ENCODE results near the gene CHDH.

The CHDH gene, protein sequence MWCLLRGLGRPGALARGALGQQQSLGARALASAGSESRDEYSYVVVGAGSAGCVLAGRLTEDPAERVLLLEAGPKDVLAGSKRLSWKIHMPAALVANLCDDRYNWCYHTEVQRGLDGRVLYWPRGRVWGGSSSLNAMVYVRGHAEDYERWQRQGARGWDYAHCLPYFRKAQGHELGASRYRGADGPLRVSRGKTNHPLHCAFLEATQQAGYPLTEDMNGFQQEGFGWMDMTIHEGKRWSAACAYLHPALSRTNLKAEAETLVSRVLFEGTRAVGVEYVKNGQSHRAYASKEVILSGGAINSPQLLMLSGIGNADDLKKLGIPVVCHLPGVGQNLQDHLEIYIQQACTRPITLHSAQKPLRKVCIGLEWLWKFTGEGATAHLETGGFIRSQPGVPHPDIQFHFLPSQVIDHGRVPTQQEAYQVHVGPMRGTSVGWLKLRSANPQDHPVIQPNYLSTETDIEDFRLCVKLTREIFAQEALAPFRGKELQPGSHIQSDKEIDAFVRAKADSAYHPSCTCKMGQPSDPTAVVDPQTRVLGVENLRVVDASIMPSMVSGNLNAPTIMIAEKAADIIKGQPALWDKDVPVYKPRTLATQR

DNA sequence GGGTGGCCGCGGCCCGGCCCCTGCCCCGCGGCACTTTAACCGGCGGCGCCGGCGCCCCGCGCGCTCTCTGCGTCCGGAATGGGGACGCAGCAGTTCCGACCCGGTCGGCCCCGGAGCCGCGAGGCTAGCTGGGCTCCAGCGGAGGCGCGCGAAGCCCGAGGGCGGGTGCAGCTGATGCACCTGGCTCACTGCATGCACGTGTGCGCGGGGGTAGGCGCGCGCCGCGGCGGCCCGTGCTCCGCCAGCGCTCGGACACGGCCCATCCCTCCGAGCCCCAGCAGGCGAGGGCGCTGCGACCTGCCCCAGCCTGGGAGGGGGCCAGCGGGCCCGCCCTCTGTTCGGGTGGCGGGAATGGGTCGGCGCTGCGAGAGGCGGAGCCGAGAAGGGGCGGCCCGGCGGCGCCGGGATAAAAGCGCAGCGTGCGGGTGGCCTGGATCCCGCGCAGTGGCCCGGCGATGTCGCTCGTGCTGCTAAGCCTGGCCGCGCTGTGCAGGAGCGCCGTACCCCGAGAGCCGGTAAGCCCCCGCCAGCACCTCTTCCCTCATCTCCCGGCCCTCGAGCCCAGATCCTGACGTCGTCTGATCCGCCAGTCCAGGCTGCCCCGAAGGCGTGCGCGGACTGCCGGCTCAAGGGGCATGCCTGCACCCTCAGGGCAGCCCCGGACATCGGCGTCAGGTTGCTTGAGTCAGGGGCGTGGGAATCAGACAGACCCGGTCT, at the start of gene CHDH, which contains the start of gene IL17RB:
Gene CHDH, minus strand, starts transcription at position 286 of the 717 bp plus-strand sequence. CDS start 22,411 bp downstream, outside the sequence.
Gene IL17RB, plus strand, starts transcription at position 435 of the 717 bp plus-strand sequence. Its CDS starts 21 bp downstream, at position 456.
- DNase-seq = no peak

DNA sequence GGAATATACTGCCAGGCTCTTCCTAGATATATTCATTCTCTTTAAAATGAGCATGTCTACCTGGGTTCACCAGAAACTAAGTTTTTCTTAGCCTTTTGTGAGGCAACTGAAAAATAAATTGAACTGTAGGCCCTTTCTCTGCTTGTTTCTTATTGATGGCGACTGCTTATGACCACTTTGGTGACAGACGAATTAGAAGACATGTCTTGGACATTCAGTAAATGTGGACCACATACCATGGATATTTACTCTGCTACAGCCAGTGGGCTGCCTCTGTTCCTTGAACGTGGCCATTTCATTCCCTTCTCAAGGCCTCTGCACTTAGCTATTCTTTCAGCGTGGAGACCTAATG, 46.0 kb upstream of the CHDH start:
- DNase-seq = no peak

DNA sequence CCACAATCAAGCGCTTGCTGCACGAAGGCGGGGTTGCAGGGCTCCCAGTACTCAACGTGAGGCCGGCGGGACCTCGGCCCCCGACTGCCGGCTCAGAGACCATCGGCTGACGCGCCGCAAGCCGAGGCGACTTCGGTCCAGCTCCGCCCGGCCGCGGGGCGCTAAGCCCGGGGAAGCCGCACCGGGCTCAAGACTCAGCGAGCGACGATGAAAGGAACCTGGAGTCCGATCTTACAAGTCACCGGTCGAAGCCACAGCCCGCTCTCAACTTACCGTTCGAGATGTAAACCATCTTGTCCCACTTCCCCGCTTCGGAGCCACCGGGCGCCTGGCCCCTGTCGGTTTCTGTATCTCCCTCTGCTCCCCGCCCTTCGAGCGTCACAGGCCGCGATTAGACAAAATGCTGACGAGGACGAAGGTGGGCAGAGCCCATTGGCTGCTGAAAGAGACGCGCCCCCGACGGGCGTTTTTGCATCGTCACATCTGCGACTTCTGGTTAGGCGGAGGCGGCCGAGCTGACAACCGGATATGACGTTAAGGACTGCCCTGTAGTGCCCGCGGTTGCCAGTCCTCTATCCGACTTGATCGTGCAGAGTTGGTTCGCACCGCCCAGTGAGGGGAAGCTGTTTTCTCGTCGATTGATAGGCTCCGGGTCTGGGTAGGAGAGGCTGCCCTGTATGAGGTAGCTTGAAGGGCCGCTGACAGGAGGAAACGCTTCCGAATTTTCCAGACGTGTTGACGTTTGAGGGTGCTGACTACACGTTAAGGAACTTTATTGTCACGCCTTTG, 45.5 kb upstream of the CHDH start, which contains the start of gene SELENOK:
Gene SELENOK, minus strand, starts transcription at position 363 of the 789 bp plus-strand sequence.
- peak; percentile 99 for DNase-seq

DNA sequence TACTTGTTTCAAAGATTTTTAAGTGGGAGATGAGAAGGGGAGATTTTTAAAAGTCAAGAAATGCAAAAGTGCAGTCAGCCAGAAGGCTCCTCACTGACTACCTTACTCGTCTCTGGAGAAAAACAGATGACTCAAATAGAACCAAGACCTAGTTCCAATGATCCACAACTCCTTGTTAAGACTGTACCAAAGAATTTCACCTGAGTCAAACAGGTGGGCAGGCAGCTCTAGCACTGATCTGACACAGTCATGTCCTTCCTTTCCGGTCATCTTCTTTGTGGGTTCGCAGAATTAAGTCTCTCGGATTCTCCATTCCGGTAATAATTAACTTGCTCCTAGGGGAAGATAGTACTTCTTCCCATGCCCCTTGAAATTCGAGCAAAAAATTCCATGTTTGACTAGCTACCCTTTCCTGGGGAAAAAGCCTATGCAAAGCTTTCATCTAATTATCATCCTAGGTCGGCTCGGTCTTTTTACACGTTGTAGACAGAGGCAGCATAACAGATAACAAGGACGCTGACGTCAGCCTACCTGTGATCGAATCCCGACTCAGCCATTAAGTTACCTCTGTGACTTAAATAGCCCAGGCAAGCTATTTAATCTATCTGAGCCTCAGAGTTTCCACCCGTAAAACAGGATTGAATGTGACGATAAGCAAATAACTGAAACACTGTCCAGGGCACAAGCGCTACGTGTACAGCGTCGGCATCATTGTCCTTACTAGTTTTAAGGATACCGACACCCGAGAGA, 44.7 kb upstream of the CHDH start:
- peak; percentile 73 for DNase-seq

DNA sequence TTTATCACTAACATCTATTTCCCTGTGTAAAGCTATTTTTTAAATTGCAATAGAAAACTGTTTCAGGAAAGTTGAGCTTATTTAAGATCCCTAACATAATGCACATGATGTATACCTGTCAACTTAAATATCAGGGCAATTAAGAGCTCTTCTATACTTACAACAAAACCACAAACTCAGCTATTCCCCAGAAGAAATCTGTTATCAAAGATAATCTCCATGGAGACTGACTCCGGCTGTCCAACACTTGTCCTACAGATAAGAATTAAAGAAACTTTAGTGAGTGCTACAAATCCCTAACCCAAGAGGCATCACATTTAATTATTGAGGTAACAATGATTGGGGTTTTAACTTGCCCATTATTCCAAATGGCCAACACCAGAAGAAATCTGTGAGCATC, 42.0 kb upstream of the CHDH start:
- DNase-seq = no peak

DNA sequence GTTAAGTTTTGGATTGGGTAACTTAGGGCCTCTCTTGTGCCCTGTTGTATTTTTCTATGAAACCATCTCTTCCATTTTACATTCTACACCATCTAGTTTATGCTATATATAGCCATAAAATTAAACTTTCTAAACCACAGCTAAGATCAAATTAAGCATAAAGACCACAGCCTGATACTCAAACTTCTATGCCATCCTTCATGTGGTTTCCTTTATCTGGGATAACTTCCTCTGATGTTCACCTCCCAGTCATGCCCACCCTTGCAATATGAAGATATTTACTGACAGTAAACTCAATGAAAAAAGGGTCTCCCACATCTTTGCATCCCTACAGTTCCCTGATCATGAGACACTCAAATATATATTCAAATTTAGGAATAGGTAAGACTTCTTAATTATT, 41.2 kb upstream of the CHDH start:
- no peak for DNase-seq

DNA sequence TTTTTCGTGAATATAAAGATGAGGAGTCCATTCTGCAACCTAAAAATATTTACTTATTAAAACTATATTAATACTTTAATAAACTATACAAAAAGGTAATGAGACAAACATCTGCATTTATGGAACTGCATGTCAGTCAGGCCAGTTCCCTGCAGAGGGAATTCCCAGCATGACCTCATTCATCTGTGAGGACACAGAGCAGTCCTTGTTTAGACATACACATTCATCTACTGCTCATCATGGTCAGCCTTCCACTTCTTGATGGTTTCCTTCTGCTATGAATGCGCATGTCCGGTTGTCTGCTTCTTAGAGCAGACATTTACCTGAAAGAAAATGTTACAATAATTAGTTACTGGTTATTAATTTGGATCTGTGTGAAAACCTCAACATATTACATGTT, 39.0 kb upstream of the CHDH start:
- DNase-seq = no peak

DNA sequence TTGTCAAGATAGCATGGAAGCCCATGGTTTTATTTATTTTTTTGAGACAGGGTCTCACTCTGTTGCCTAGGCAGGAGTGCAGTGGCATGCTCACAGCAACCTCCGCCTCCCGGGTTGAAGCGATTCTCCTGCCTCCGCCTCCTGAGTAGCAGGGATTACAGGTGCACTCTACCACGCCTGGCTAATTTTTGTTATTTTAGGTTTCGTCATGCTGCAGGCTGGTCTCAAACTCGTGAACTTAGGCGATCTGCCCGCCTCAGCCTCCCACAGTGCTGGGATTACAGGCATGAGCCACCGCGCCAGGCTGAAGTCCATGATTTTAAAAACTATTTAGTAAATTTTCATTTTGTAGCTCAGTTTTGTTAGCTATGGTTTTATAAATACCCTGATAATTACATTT, 38.4 kb upstream of the CHDH start:
- DNase-seq = no peak

DNA sequence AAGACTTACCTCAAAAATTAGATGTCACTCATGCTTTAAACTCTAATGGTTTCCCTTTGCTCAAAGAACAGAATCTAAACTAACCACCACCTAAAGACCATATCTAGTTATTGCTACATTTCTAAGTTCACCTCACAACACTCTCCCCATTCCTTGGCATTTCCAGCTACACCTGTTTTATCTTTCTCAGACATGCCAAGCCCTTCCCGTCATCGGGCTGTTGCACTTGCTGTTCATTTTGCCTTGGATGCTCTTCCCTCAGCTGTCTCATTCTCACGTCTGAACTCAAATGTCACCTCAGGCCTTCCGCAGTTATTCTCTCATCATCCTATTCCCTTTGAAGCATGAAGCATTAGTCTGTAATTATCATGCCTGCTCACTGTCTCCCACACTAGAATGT, 36.8 kb upstream of the CHDH start:
- no peak for DNase-seq

DNA sequence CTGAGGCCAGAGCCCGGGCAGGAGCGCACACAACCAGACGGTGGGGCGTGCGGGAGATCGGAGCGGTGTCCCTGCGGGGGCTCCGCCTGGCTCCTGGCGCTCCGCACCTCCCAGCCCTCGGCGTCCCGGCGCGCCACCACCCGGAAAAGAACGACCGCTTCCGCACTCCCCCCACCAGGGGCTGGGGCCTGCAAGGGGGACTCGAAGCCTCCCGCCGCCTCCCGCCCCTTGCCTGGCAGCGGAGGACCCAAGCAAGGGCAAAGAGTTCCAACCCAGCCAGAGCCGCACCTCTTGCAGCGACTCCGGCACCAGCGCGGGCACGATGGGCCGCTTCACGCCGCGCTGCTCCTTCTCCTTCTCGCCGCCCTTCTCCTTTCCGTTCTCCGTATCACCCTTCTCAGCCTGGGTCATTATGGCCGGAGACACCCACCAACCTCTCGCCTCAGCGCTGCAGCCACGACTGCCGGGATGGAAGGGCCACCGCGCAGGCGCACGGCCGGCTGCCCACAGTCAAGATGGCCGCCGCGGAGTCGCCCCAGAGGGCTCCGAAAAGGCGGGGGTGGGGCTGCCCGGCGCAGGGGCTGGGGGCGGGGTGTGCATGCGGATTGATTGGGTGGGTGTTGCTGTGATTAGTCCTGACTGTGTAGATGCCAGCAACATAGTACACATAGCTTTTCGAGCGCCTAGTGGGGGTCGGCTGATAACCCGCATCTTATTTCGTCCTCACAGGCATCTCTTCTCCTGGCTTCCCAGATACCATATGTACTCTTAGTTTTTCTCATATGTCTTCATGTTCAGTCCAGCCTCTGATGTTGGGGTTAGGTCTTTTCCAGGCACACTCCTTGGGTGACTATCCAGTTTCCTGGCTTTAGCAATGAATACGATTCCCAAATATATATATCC, 35.7 kb upstream of the CHDH start, which contains the start of gene ACTR8:
Gene ACTR8, minus strand, starts transcription at position 462 of the 903 bp plus-strand sequence. Its CDS starts 51 bp downstream, at position 411.
- peak; percentile 87 for DNase-seq

DNA sequence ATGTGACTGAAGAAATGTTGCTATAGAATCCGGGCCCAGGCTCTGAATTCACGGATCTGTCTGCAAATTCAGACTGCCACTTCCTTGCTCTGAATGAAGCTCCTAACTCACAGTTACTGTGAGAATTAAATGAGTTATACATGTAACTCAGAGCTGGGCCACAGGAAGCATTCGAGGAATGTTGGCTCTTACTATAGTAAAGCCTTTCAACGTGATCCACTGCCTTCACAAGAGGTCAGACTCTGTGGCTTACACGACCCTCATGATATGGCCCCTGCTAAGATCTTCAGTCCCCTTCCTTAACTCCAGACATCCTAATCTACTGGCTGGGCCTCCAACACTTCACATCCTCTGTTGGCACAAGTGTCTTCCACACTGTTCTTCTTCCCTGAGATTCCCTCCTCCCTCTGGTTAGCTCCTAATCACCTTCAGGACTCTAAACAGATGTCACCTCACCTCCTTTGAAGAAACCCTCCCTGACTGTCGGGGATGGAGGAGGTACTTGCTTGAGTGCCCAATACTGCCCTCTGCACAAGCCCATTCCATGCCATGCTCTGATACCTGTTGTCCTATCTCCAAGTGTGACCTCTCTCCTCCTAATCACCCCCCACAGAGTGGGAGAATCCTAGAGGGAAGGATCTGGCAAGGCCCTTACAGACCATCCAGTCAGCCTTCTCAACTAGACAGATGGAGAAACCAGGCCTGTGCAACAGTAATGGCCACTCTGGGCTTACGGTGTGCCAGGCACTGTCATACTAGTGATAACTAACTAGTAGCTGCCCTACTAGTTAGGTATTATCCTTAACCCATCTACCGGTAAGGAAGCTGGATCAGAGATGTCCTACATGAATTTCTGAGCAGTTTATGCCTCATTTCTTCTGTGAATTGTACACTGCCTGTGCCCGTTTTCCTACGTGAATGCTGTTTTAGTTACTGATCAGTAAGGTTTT, 34.5 kb upstream of the CHDH start:
- no peak for DNase-seq

DNA sequence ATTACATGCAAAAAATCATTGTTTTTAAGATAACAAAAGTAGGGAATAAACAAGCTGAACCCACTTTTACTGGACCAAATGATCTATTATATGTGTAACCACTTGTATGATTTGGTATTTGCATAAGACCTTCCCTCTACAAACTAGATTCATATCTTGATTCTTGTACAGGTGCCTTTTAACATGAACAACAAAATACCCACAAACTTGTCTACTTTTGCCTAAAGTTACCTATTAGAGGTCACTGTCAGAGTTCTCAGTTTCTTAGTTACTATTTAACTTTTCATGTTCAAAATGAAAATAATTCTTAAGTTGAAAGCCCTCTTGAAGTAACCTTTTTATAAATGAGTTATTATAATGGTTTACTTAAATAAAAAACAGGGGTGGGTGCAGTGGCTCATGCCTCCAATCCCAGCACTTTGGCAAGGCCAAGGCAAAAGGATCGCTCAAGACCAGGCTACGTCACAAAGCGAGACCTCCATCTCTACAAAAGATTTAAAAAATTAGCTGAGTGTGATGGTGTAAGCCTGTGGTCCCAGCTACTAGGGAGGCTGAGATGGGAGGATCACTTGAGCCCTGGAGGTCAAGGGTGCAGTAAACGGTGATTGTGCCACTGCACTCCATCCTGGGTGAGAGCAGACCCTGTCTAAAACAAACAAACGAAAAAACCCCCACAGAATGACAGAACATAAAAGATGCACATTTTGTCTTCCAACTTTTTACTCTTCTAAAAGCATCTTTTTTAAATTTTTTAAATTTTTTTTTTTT, 19.7 kb upstream of the CHDH start:
- no peak for DNase-seq

DNA sequence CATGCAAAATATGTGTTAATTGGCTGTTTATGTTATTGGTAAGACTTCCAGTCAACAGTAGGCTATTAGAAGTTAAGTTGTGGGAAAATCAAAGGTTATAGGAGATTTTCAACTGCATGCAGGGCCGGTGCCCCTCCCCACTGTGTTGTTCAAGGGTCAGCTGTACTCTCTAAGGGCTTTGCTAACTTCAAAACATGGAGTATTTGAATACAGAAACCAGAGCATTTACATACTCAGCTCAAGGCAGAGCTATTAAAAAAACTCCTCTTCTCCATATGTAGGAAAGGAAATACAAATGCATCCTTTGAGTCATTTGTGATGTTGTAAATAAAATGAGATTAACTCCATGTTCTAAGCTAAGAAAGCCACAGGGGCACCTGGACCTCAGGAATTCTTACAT, 16.9 kb upstream of the CHDH start:
- DNase-seq = no peak

DNA sequence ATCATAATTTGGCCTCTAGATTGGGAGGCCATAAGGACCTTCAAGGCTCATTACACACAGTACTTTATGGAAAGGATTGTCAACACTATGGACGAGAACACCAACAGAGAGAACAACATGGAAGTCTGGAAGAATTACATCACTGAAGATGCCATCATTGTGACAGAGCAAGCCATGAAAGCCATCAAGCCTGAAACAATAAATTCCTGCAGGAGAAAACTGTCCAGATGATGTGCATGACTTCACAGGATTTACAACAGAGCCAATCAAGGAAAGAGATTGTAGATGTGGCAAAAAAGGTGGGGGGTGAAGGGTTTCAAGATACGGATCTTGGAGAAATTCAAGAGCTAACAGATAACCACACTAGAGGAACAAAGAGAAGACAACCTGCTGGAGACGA, 16.0 kb upstream of the CHDH start:
- DNase-seq = no peak

DNA sequence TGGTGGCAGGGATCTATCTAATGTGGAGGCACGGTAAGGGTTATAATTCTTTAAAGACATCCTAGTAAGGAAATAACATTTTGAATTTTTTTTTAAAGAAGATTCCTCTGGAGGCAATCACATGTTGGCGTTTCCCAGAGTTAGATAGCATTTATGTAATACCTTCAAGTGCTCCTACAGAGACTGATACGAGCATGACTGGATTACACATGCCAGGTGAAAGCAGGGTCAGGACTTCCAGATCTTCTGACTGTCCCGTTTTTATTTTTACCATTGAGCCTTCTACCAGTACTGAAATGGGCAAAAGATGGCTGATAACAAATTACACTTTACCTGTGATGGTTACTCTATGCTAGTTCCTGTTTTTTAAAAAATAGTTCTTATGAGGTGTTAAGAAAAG, 14.0 kb upstream of the CHDH start:
- DNase-seq = no peak

DNA sequence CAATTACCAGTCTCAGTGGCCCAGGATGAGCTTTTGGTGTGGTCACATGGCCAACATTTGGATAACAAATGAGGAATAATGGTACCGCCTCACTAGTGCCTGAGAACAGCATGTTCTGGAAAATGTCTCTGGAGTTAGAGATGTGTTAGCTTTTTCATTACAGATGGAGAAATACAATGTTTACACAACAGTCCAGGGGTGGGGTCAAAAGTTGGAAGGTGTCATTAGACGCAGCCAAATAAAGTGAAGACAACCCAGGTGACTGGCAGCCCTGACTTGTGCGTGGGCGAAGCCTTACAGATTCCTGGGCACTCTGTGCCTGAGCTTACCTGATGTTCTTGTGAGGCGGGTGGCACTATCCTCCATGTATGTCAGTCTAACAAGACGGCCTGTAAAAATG, 13.0 kb upstream of the CHDH start:
- DNase-seq = no peak

DNA sequence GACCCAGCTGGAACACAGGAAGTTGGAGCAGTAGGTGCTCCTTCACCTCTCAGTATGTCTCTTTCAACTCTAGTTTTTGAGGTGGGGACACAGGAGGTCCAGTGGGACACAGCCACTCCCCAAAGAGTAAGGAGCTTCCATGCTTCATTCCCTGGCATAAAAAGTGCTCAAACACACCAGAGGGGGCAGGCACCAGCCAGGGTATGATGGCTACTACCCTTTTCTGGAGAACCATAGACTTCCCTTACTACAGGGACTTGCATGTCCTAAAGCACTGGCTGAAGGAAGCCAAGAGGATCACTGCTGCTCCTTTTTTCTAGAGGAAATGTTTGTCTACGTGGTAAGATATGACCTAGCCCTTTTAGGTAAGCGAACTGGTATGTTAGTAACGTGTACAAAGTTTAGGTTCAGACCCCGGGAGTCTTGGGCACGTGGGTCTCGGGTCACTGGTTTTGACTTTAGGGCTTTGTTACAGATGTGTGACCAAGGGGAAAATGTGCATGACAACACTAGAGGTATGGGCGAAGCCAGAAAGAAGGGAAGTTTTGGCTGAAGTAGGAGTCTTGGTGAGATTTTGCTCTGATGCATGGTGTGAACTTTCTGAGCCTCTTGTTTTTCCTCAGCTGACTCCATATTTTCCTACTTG, 12.0 kb upstream of the CHDH start:
- DNase-seq = no peak

DNA sequence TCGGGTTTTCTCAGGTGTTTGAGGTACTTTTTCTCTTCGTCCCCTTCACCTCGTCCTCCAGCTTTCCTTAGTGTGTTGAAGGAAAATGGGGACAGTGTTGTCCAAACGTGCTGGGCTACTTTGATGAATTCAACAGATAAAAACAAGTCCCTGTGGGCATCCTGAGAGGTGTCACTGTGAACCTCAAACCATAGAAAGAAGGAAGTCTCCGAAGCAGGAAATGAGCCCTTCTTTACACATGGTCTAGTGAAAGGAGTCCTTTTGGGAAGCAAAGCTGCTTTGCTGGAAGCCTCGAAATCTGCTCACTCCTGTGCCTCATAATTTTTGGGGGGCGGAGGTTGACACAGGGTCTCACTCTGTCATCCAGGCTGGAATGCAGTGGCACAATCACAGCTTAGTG, 10.7 kb upstream of the CHDH start:
- no peak for DNase-seq

Measured in CD4-positive, alpha-beta T cell treated with Interferon gamma for 1 hour (primary cell).